Keratinocyte (primary cell): ENCODE results near the gene CPHXL2.

ENCODE experiments used
- EZH2 ChIP-seq: IDR thresholded peaks from one replicate; pipeline ENCODE4 v1.6.1; 2012; ENCODE audit warnings: inconsistent platforms, mild to moderate bottlenecking, low read length, moderate library complexity
- TF ChIP-seq, protein P1 (sequence below), 3 experiments: IDR thresholded peaks in 1 of 3; conservative IDR thresholded peaks in 1 of 3; optimal IDR thresholded peaks in 1 of 3; 2 replicates in 2 of 3; 3 replicates in 1 of 3; pipeline versions ENCODE3 to v1.5.1; 2011; ENCODE audit warnings: low read length in 3 of 3, mild to moderate bottlenecking in 3 of 3, moderate library complexity in 2 of 3, control low read depth in 1 of 3, inconsistent platforms in 1 of 3; ENCODE audit not compliant: insufficient read depth in 2 of 3; ENCODE audit errors: extremely low read depth in 1 of 3

- TF ChIP-seq, protein P1, sequence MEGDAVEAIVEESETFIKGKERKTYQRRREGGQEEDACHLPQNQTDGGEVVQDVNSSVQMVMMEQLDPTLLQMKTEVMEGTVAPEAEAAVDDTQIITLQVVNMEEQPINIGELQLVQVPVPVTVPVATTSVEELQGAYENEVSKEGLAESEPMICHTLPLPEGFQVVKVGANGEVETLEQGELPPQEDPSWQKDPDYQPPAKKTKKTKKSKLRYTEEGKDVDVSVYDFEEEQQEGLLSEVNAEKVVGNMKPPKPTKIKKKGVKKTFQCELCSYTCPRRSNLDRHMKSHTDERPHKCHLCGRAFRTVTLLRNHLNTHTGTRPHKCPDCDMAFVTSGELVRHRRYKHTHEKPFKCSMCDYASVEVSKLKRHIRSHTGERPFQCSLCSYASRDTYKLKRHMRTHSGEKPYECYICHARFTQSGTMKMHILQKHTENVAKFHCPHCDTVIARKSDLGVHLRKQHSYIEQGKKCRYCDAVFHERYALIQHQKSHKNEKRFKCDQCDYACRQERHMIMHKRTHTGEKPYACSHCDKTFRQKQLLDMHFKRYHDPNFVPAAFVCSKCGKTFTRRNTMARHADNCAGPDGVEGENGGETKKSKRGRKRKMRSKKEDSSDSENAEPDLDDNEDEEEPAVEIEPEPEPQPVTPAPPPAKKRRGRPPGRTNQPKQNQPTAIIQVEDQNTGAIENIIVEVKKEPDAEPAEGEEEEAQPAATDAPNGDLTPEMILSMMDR (optimal IDR thresholded peaks at IDR 0.05 in 1 of 3, IDR thresholded peaks at IDR 0.05 in 1 of 3, conservative IDR thresholded peaks at IDR 0.05 in 1 of 3; ENCODE audit: extremely low read depth in 1 of 3, insufficient read depth in 2 of 3, low read length in 3 of 3): no peak
- no peak for TF ChIP-seq EZH2
Measured at GRCh38 chr16:75620326-75621169, 56.3 kb downstream of the CPHXL2 start.
